HG03175 (cell line): ENCODE results near the gene JPH4.
"Not testable (repeated sequence)": the region's sequence is repeated elsewhere in the genome, so short reads cannot be mapped to it uniquely, and the experiment has no call there.

ENCODE experiments used
- ATAC-seq: cut with Tn5 transposase; IDR thresholded peaks from one replicate; pipeline ENCODE4 v1.9.1; 2021; ENCODE audit warnings: mild to moderate bottlenecking, moderate library complexity; ENCODE audit not compliant: unreplicated experiment

Gene JPH4

GRCh38 chr14:23609001-23609400 is 30.4 kb upstream of the JPH4 start:
- no peak for ATAC-seq

- ATAC-seq: no peak
Observed at GRCh38 chr14:23608454-23608853, 29.9 kb upstream of the JPH4 start.

GRCh38 chr14:23605931-23606585 is 27.5 kb upstream of the JPH4 start:
- ATAC-seq: peak; percentile 82

GRCh38 chr14:23604675-23605170 is 26.1 kb upstream of the JPH4 start:
- no peak for ATAC-seq

- ATAC-seq: no peak
Observed at GRCh38 chr14:23604148-23604547, 25.6 kb upstream of the JPH4 start.

GRCh38 chr14:23603103-23603502 is 24.5 kb upstream of the JPH4 start:
- ATAC-seq: no peak

- ATAC-seq: no peak
Observed at GRCh38 chr14:23602181-23603095, 23.8 kb upstream of the JPH4 start.

- no peak for ATAC-seq
Observed at GRCh38 chr14:23601845-23602180, 23.2 kb upstream of the JPH4 start.

- no peak for ATAC-seq
Observed at GRCh38 chr14:23601424-23601823, 22.8 kb upstream of the JPH4 start.

GRCh38 chr14:23600806-23601205 is 22.2 kb upstream of the JPH4 start:
- ATAC-seq: no peak

GRCh38 chr14:23600322-23600707 is 21.7 kb upstream of the JPH4 start:
- ATAC-seq: no peak

GRCh38 chr14:23594191-23594590 is 15.6 kb upstream of the JPH4 start:
- ATAC-seq: not testable (repeated sequence)

GRCh38 chr14:23590198-23590597 is 11.6 kb upstream of the JPH4 start:
- ATAC-seq: no peak

- ATAC-seq: peak; percentile 8
Observed at GRCh38 chr14:23589606-23590005, 11.0 kb upstream of the JPH4 start.

- ATAC-seq: peak; percentile 98
Observed at GRCh38 chr14:23588884-23589598, 10.5 kb upstream of the JPH4 start.

- not testable (repeated sequence) for ATAC-seq
Observed at GRCh38 chr14:23584527-23585203, 6.1 kb upstream of the JPH4 start.

- ATAC-seq: not testable (repeated sequence)
Observed at GRCh38 chr14:23583761-23584526, 5.4 kb upstream of the JPH4 start.

- no peak for ATAC-seq
Observed at GRCh38 chr14:23582906-23583760, 4.5 kb upstream of the JPH4 start.

GRCh38 chr14:23580948-23581281 is 2.3 kb upstream of the JPH4 start:
- no peak for ATAC-seq
